ENCODE results near the gene TMEM244. TPM values are rescaled to one million over a fixed set of nuclear protein-coding genes. Genes with fewer than 3 reads are reported as not detected.

Gene TMEM244
- total RNA-seq = not detected

DNA sequence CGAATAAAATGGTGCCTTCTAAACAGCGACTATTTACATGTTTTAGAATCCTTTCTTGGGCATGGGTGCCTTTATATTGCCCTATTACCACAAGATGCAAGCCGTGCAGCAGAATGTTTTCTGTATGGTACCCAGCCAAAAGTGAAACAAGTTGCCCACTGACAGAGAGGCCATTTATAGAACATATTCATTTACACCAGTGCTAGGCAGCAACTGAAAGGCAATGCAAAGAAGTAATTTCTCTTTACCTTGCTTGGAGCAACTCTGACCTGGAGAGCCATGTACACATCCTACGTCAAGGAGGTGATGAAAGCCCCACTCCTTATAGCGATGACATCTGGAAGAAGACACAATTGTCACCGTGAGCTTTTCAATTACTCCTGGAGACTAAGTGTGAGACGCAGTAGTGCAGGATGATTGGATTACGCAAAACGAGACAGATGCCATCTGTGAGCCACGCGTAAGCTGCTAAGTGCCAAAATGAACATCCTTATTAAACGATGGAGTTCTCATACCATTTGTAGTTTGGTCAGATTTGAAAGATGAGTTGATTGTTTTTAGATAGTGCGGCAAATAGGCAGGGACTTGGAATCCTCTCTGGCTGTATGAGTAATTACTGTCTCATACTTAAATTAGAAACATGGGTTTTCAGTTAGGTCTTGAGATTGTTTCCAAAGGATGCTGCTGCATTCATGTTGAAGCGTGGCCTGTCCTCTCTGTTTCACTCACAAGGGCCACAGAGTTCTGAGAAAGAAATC lies at the start of gene TMEM244:
TSS of gene TMEM244 (minus strand) at position 408 of the 758 bp plus-strand sequence. CDS start at position 281, 127 bp downstream.
- peak within 1 kb of the TSS; percentile 58 for H3K27ac Mint-ChIP-seq
- H3K36me3 Mint-ChIP-seq (ENCODE audit: low read depth) = no peaks in the 10 kb centered on the region
- POLR2A ChIA-PET = no interaction called here
- ATAC-seq (peak; percentile 61), DNase-seq (no peak)
- H3K9me3 Mint-ChIP-seq (ENCODE audit: insufficient read depth) = peaks cover 7% of the 10 kb centered on the region
- H3K27me3 Mint-ChIP-seq (ENCODE audit: low read depth) = peaks cover 2% of the 10 kb centered on the region
- CTCF ChIA-PET = interaction anchor here (1.2 kb wide), 1 partner anchor 29 kb away, joined by 3 read pairs; no protein-coding TSS in a partner anchor
- peaks cover 11% of the 10 kb centered on the region for H3K4me1 Mint-ChIP-seq (ENCODE audit: low read depth)
- peak within 1 kb of the TSS; percentile 69 for H3K4me3 Mint-ChIP-seq

GRCh38 chr6:129908858-129909257 lies 47.7 kb upstream of the TMEM244 start:
- POLR2A ChIA-PET = no interaction called here
- peaks cover 6% of the 10 kb centered on the region for H3K27me3 Mint-ChIP-seq (ENCODE audit: low read depth)
- H3K9me3 Mint-ChIP-seq (ENCODE audit: insufficient read depth) = no peaks in the 10 kb centered on the region
- H3K4me1 Mint-ChIP-seq (ENCODE audit: low read depth) = no peaks in the 10 kb centered on the region
- no peaks in the 10 kb centered on the region for H3K36me3 Mint-ChIP-seq (ENCODE audit: low read depth)
- DNase-seq (no peak), ATAC-seq (no peak)
- no peak overlapping the region for H3K27ac Mint-ChIP-seq
- CTCF ChIA-PET = no interaction called here
- H3K4me3 Mint-ChIP-seq = no peak overlapping the region

DNA sequence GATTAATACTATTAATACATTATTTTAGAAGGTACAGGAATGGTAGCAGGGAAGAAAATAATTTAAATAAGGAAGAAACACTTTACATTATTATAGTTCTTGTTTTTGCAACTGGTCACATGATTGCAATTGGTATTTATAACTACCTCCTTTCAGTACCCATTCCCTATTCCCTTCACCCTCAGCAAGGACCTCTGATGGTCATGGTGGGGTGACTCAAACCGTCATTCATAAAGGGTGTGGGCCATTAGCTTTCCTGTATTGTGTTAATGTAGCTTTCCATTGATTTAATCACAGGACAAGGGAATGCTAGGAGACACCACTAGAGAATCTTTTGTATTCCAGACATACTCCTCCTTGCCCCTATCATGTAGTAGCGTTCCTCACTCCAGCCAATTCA lies 47.2 kb upstream of the TMEM244 start:
- no peak for DNase-seq
- Mint-ChIP-seq H3K4me3 (no peak overlapping the region), H3K27me3 (ENCODE audit: low read depth) (peaks cover 6% of the 10 kb centered on the region), H3K36me3 (ENCODE audit: low read depth) (no peaks in the 10 kb centered on the region), H3K27ac (no peak overlapping the region), H3K4me1 (ENCODE audit: low read depth) (no peaks in the 10 kb centered on the region), H3K9me3 (ENCODE audit: insufficient read depth) (no peaks in the 10 kb centered on the region)
- CTCF ChIA-PET = interaction anchor here (1.1 kb wide), 1 partner anchor 139 kb away, joined by 3 read pairs; no protein-coding TSS in a partner anchor
- no peak for ATAC-seq
- POLR2A ChIA-PET = no interaction called here

GRCh38 chr6:129906515-129907077 lies 45.5 kb upstream of the TMEM244 start:
- DNase-seq (no peak), ATAC-seq (no peak)
- ChIA-PET POLR2A (no interaction called here), CTCF (interaction anchor here (1.0 kb wide), 1 partner anchor 13 kb away, joined by 4 read pairs; no protein-coding TSS in a partner anchor)
- H3K9me3 Mint-ChIP-seq (ENCODE audit: insufficient read depth) = no peaks in the 10 kb centered on the region
- H3K36me3 Mint-ChIP-seq (ENCODE audit: low read depth) = no peaks in the 10 kb centered on the region
- no peak overlapping the region for H3K27ac Mint-ChIP-seq
- peaks cover 14% of the 10 kb centered on the region for H3K27me3 Mint-ChIP-seq (ENCODE audit: low read depth)
- H3K4me3 Mint-ChIP-seq = no peak overlapping the region
- no peaks in the 10 kb centered on the region for H3K4me1 Mint-ChIP-seq (ENCODE audit: low read depth)

- no peak overlapping the region for H3K27ac Mint-ChIP-seq
- H3K9me3 Mint-ChIP-seq (ENCODE audit: insufficient read depth) = no peaks in the 10 kb centered on the region
- H3K27me3 Mint-ChIP-seq (ENCODE audit: low read depth) = peaks cover 20% of the 10 kb centered on the region
- no peak overlapping the region for H3K4me3 Mint-ChIP-seq
- CTCF ChIA-PET = interaction anchor here (1.0 to 1.1 kb wide), 2 partner anchors 10 to 118 kb away, joined by 3 to 5 read pairs; no protein-coding TSS in a partner anchor
- H3K4me1 Mint-ChIP-seq (ENCODE audit: low read depth) = no peaks in the 10 kb centered on the region
- no peak for DNase-seq
- ATAC-seq = no peak
- no peaks in the 10 kb centered on the region for H3K36me3 Mint-ChIP-seq (ENCODE audit: low read depth)
- POLR2A ChIA-PET = no interaction called here
Measured at GRCh38 chr6:129903082-129903481, 42.0 kb upstream of the TMEM244 start.

DNA sequence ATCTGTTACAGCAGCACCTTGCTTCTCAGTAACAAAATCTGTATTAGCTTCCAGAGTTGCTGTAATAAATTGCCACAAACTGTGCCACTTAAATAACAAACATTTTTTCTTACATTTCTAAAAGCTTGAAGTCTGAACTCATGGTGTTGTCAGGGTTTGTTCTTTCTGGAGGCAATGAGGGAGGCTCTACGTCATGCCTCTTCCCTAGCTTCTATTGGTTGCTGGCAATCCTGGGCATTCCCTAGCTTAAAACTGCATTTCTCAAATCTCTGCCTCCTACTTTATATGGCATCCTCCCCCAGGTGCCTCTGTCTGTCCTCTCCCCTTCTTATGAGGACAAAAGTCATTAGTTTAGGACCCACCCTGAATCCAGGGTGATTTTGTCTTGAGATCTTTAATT lies 41.6 kb upstream of the TMEM244 start:
- ChIA-PET POLR2A (no interaction called here), CTCF (interaction anchor here (1.0 to 1.1 kb wide), 3 partner anchors 10 to 118 kb away, joined by 3 to 5 read pairs (median 3); no protein-coding TSS in a partner anchor)
- DNase-seq = no peak
- no peaks in the 10 kb centered on the region for H3K9me3 Mint-ChIP-seq (ENCODE audit: insufficient read depth)
- H3K4me3 Mint-ChIP-seq = no peak overlapping the region
- H3K27me3 Mint-ChIP-seq (ENCODE audit: low read depth) = peaks cover 21% of the 10 kb centered on the region
- H3K4me1 Mint-ChIP-seq (ENCODE audit: low read depth) = no peaks in the 10 kb centered on the region
- H3K36me3 Mint-ChIP-seq (ENCODE audit: low read depth) = no peaks in the 10 kb centered on the region
- no peak for ATAC-seq
- no peak overlapping the region for H3K27ac Mint-ChIP-seq

DNA sequence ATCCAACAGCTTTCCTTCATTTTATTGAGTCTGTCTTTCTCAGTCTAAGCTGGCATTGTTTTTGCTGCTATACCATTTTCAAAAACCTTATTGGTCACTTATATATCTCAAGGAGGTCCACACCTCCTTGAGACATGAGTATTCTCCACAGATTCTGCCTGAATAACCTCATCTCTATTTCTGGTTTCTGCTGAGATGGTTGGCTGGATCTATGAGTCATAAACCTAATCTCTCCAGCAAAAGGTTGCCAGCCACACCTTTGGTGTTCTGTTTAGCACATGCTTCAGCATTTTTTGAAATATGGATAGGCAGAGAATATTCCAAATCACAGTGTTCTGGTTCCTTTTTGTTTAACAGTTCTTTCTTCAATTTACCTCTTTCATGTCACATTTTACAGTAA lies 40.8 kb upstream of the TMEM244 start:
- CTCF ChIA-PET = interaction anchor here (1.1 kb wide), 2 partner anchors 11 to 37 kb away, joined by 3 to 5 read pairs; no protein-coding TSS in a partner anchor
- POLR2A ChIA-PET = no interaction called here
- Mint-ChIP-seq H3K27ac (no peak overlapping the region), H3K9me3 (ENCODE audit: insufficient read depth) (no peaks in the 10 kb centered on the region), H3K4me3 (no peak overlapping the region), H3K27me3 (ENCODE audit: low read depth) (peaks cover 26% of the 10 kb centered on the region), H3K4me1 (ENCODE audit: low read depth) (no peaks in the 10 kb centered on the region), H3K36me3 (ENCODE audit: low read depth) (no peaks in the 10 kb centered on the region)
- no peak for DNase-seq
- ATAC-seq = no peak

DNA sequence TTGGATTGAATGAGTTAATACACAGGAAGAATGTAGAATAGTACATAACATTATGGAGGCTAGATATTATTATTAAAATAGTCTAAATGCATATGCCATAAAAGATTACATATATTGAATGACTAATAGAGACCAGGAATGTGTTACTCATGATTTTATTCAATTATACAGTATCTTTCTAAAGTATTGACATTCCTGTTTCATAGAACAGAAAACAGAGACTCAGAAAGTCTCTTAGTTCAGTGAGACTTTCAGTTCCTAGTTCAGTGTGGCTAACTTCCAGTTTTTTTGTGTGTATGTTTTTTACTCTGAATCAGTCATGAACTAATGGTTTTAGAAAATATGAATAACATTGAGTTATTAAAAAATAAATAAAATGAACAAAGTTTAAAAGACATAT lies 34.6 kb upstream of the TMEM244 start:
- Mint-ChIP-seq H3K27ac (no peak overlapping the region), H3K4me3 (no peak overlapping the region), H3K27me3 (ENCODE audit: low read depth) (peaks cover 5% of the 10 kb centered on the region), H3K9me3 (ENCODE audit: insufficient read depth) (no peaks in the 10 kb centered on the region), H3K36me3 (ENCODE audit: low read depth) (no peaks in the 10 kb centered on the region), H3K4me1 (ENCODE audit: low read depth) (no peaks in the 10 kb centered on the region)
- ChIA-PET CTCF (interaction anchor here (3.9 kb wide), 1 partner anchor 126 kb away, joined by 18 read pairs; no protein-coding TSS in a partner anchor), POLR2A (no interaction called here)
- no peak for DNase-seq
- no peak for ATAC-seq

- CTCF ChIA-PET = interaction anchor here (1.4 to 3.9 kb wide), 2 partner anchors 42 to 127 kb away, joined by 3 to 18 read pairs; no protein-coding TSS in a partner anchor
- H3K27ac Mint-ChIP-seq = no peak overlapping the region
- POLR2A ChIA-PET = no interaction called here
- peaks cover 5% of the 10 kb centered on the region for H3K4me1 Mint-ChIP-seq (ENCODE audit: low read depth)
- no peak overlapping the region for H3K4me3 Mint-ChIP-seq
- ATAC-seq (no peak), DNase-seq (no peak)
- no peaks in the 10 kb centered on the region for H3K36me3 Mint-ChIP-seq (ENCODE audit: low read depth)
- H3K27me3 Mint-ChIP-seq (ENCODE audit: low read depth) = peaks cover 5% of the 10 kb centered on the region
- no peaks in the 10 kb centered on the region for H3K9me3 Mint-ChIP-seq (ENCODE audit: insufficient read depth)
Measured at GRCh38 chr6:129894921-129895320, 33.8 kb upstream of the TMEM244 start.

GRCh38 chr6:129893640-129894039 lies 32.5 kb upstream of the TMEM244 start:
- no peaks in the 10 kb centered on the region for H3K9me3 Mint-ChIP-seq (ENCODE audit: insufficient read depth)
- H3K27me3 Mint-ChIP-seq (ENCODE audit: low read depth) = peaks cover 5% of the 10 kb centered on the region
- DNase-seq (no peak), ATAC-seq (no peak)
- H3K36me3 Mint-ChIP-seq (ENCODE audit: low read depth) = no peaks in the 10 kb centered on the region
- ChIA-PET POLR2A (no interaction called here), CTCF (interaction anchor here (0.7 to 3.9 kb wide), 5 partner anchors 9 to 128 kb away, joined by 3 to 18 read pairs (median 3); no protein-coding TSS in a partner anchor)
- no peak overlapping the region for H3K27ac Mint-ChIP-seq
- H3K4me3 Mint-ChIP-seq = no peak overlapping the region
- peaks cover 5% of the 10 kb centered on the region for H3K4me1 Mint-ChIP-seq (ENCODE audit: low read depth)

DNA sequence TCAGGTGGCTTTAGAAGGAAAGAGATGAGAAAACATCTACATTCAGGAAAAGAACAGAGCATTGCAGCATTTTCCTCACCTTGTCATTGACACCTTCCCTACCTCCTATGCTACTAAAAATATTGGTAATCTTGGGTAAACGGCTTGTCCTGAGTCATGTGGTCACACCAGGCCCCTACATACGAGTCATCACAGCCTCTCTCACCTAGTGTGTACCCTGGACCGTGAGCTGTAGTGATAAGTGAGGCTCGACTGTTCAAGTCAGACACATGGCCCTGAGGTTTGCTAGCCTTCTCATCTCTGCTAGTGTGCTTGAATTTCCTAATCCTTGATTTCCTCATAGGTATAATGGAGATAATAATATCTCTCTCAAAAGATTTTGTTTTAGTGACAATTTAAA lies 29.6 kb upstream of the TMEM244 start:
- Mint-ChIP-seq H3K4me3 (no peak overlapping the region), H3K9me3 (ENCODE audit: insufficient read depth) (no peaks in the 10 kb centered on the region), H3K4me1 (ENCODE audit: low read depth) (peaks cover 5% of the 10 kb centered on the region), H3K36me3 (ENCODE audit: low read depth) (no peaks in the 10 kb centered on the region), H3K27ac (no peak overlapping the region), H3K27me3 (ENCODE audit: low read depth) (no peaks in the 10 kb centered on the region)
- DNase-seq (no peak), ATAC-seq (no peak)
- CTCF ChIA-PET = interaction anchor here (0.8 to 1.2 kb wide), 2 partner anchors 31 to 116 kb away, joined by 3 read pairs; no protein-coding TSS in a partner anchor
- POLR2A ChIA-PET = no interaction called here

DNA sequence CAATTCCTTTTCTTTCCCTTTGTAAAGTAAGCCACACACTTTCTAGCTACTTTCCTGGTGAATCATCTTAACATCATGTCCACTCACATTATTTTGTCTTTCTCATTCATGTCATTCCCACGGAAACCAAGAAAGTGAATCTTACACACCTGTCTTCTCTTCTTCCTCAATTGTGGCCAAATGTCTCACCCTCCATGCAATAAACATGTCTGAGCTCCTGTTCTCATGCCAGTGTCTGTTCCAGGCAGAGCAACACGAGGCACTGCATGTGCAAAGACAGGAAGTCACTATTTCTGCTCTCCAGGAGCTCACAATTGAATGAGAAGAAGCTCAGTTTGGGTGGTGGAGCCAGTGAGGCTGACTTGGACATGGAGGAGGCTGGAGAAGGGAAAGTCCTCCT lies 29.0 kb upstream of the TMEM244 start:
- no peaks in the 10 kb centered on the region for H3K36me3 Mint-ChIP-seq (ENCODE audit: low read depth)
- no peak for DNase-seq
- ChIA-PET POLR2A (no interaction called here), CTCF (interaction anchor here (0.8 to 1.8 kb wide), 3 partner anchors 30 to 131 kb away, joined by 3 to 11 read pairs (median 3); no protein-coding TSS in a partner anchor)
- H3K27me3 Mint-ChIP-seq (ENCODE audit: low read depth) = no peaks in the 10 kb centered on the region
- H3K4me3 Mint-ChIP-seq = no peak overlapping the region
- no peaks in the 10 kb centered on the region for H3K9me3 Mint-ChIP-seq (ENCODE audit: insufficient read depth)
- H3K4me1 Mint-ChIP-seq (ENCODE audit: low read depth) = peaks cover 5% of the 10 kb centered on the region
- ATAC-seq = no peak
- no peak overlapping the region for H3K27ac Mint-ChIP-seq

Measured in activated CD8-positive, alpha-beta T cell treated with anti-CD3 and anti-CD28 coated beads, Interleukin-2, amount 10 ng/mL, durations not matched to agents 7 days and 5 days (primary cell).